Endothelial cell (in vitro differentiated cells): ENCODE measurements around the gene LRCH1. TPM values are rescaled to one million over a fixed set of nuclear protein-coding genes. Genes with fewer than 3 reads are reported as not detected.

Source experiments
- DNase-seq: peaks from one replicate; pipeline ENCODE4 v3.0.0; 2021; ENCODE audit warnings: low spot score
- H3K27ac Mint-ChIP-seq: one replicate; pipeline ENCODE4 v1.8.0; 2021; ENCODE audit warnings: mixed read lengths, inconsistent platforms; ENCODE audit not compliant: unreplicated experiment
- H3K27me3 Mint-ChIP-seq: one replicate; pipeline ENCODE4 v1.8.0; 2021; ENCODE audit warnings: mild to moderate bottlenecking, moderate library complexity, mixed read lengths, inconsistent platforms; ENCODE audit not compliant: unreplicated experiment
- H3K36me3 Mint-ChIP-seq: one replicate; pipeline ENCODE4 v1.8.0; 2021; ENCODE audit warnings: mild to moderate bottlenecking, low read depth, mixed read lengths, inconsistent platforms; ENCODE audit not compliant: unreplicated experiment
- H3K4me1 Mint-ChIP-seq: one replicate; pipeline ENCODE4 v1.8.0; 2021; ENCODE audit warnings: mild to moderate bottlenecking, mixed read lengths, inconsistent platforms; ENCODE audit not compliant: unreplicated experiment
- H3K4me3 Mint-ChIP-seq: one replicate; pipeline ENCODE4 v1.8.0; 2021; ENCODE audit warnings: mild to moderate bottlenecking, mixed read lengths, inconsistent platforms; ENCODE audit not compliant: unreplicated experiment
- H3K9me3 Mint-ChIP-seq: one replicate; pipeline ENCODE4 v1.8.0; 2021; ENCODE audit warnings: mixed read lengths, inconsistent platforms; ENCODE audit not compliant: unreplicated experiment
- total RNA-seq: library from RNA; stranded (reverse); fragmentation: NEBNext Ultra II Directional; extraction: Animal tissue kit (Norgen Biotek cat#: 25700); gene quantifications from one replicate; pipeline ENCODE4 v1.2.1, GENCODE V29; 2021; ENCODE audit not compliant: unreplicated experiment
- TF ChIP-seq, protein P1 (sequence below): fragments of 200-600 bp; sonication (generic); IDR thresholded peaks from one replicate; pipeline ENCODE4 v1.5.0; 2021; ENCODE audit warnings: antibody characterized with exemption; ENCODE audit not compliant: unreplicated experiment

The LRCH1 gene
- total RNA-seq, 1 donor from 2014 or later: 45.6 TPM

DNA sequence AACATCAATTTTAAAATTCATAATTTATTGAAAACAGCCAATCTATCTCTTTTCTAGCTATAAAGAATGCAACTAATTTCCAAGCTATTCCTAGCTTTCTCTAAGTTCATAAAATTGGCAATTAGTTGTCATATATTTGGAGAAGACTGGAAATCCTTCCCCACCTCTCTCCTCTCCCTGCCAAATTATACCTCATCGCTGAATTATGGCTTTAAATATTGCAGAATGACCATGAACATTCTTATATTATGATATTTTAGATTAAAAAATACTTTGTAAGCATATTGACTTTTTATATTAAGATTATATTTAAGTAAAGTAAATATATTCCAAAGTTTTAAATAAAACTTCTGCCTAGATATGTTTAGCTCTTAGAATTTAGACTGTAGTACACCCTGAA lies 185.8 kb downstream of the LRCH1 start:
- Mint-ChIP-seq H3K27ac (no peak overlapping the region), H3K4me3 (no peak overlapping the region), H3K9me3 (no peaks in the 10 kb centered on the region), H3K36me3 (peaks cover 18% of the 10 kb centered on the region), H3K27me3 (peaks cover 1% of the 10 kb centered on the region), H3K4me1 (no peaks in the 10 kb centered on the region)
- DNase-seq: no peak
- TF ChIP-seq, protein P1, sequence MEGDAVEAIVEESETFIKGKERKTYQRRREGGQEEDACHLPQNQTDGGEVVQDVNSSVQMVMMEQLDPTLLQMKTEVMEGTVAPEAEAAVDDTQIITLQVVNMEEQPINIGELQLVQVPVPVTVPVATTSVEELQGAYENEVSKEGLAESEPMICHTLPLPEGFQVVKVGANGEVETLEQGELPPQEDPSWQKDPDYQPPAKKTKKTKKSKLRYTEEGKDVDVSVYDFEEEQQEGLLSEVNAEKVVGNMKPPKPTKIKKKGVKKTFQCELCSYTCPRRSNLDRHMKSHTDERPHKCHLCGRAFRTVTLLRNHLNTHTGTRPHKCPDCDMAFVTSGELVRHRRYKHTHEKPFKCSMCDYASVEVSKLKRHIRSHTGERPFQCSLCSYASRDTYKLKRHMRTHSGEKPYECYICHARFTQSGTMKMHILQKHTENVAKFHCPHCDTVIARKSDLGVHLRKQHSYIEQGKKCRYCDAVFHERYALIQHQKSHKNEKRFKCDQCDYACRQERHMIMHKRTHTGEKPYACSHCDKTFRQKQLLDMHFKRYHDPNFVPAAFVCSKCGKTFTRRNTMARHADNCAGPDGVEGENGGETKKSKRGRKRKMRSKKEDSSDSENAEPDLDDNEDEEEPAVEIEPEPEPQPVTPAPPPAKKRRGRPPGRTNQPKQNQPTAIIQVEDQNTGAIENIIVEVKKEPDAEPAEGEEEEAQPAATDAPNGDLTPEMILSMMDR: no peak

DNA sequence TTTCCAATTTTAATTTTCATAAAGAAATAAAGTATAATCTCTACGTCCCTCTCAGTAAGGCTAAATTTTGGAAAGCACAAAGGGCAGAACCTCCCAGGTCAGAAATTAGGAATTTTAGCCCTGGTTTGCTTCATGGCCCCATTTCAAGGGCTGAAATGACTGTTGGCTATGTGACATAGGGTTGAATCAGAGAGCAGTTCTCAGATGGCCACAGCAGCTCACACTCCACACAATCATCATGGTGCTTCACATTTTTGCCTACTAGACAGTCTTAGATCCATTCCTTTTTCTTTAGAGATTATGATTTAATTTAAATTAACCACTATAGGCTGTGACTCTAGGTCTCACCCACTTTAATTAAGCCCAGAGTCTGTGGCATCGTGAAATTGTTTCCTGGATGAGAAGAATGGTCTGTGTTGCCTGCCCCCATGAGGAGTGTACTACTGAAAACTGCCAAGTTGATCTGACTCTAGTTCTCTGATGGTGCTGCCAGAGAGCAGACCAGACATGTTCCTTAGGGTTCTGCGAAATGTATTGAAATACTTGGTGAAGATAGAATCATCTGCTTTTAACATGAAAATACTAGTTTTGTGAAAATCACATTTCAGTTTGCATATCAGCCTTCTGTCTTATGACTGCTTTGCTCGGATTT lies 186.6 kb downstream of the LRCH1 start:
- Mint-ChIP-seq H3K27me3 (peaks cover 3% of the 10 kb centered on the region), H3K36me3 (peaks cover 25% of the 10 kb centered on the region), H3K27ac (no peak overlapping the region)

DNA sequence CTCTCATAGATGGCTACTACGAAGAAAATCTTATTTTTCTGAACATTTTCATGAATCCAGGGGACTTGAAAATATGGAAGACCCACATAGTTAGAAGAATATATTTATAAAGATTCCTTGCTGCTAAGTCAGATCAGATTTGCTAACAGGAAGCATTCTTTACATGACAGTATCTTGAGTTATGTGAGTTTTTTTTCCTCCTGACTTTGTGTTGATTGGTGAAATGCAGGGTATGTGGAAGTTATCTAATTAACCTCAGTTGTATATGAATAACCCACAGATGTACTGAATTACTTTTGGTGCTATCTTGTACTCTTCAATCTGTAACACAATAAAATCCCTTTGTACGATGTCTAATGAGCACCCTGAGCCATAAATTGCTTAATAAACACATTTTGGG lies 190.2 kb downstream of the LRCH1 start:
- TF ChIP-seq, protein P1: no peak
- Mint-ChIP-seq H3K27ac (no peak overlapping the region), H3K4me3 (no peak overlapping the region), H3K9me3 (no peaks in the 10 kb centered on the region), H3K27me3 (peaks cover 3% of the 10 kb centered on the region), H3K36me3 (peaks cover 37% of the 10 kb centered on the region), H3K4me1 (peaks cover 10% of the 10 kb centered on the region)
- DNase-seq: no peak

More for the DNA sequence above, 186.6 kb downstream of the LRCH1 start:
- DNase-seq: no peak
- TF ChIP-seq, protein P1: no peak
- Mint-ChIP-seq H3K9me3 (no peaks in the 10 kb centered on the region), H3K4me1 (no peaks in the 10 kb centered on the region), H3K4me3 (no peak overlapping the region)

DNA sequence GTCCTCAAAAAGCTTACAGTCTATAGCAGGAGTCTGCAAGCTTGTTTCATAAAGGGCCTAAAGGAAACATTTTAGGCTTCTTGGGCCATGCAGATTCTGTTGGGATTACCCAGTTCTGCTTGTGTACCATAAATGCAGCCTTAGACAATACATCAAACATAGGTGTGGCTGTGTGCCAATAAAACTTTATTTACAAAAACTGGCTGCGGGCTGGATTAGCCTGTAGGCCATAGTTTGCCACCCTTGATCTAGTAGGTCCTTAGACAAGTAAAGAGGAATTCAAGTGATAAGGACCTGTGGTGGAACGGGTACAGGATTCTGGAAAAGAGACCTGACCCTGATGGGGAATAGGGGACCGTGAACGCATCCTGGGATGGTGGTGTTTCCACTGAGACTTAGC lies 192.1 kb downstream of the LRCH1 start:
- Mint-ChIP-seq H3K27me3 (peaks cover 3% of the 10 kb centered on the region), H3K27ac (no peak overlapping the region), H3K36me3 (peaks cover 37% of the 10 kb centered on the region), H3K4me3 (no peak overlapping the region), H3K4me1 (peaks cover 10% of the 10 kb centered on the region), H3K9me3 (no peaks in the 10 kb centered on the region)
- DNase-seq: no peak
- TF ChIP-seq, protein P1: no peak

DNA sequence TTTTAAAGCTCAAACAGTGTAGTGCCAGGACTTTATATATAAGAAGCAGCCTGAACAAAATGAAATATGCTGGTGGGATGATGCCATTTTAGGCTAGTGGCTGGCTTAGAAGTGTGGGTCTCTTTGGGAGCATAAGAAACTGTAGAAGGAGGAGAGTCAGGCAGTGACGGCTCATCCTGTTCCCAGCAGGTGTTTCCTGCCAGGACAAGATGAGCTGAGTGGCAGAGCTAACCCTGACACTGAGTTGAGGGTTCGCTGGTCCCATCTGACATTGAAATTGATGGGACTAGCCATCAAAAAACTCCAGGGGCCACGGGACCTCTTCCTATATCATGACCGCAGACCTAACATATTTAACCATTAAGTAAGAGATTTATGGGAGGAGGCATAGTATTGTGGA lies 192.7 kb downstream of the LRCH1 start:
- TF ChIP-seq, protein P1: no peak
- Mint-ChIP-seq H3K27me3 (peaks cover 3% of the 10 kb centered on the region), H3K4me1 (peaks cover 10% of the 10 kb centered on the region), H3K4me3 (no peak overlapping the region), H3K36me3 (peaks cover 40% of the 10 kb centered on the region), H3K27ac (no peak overlapping the region), H3K9me3 (no peaks in the 10 kb centered on the region)
- no peak for DNase-seq
